ENCODE measurements around the gene PTPN2. TPM values are rescaled to one million over a fixed set of nuclear protein-coding genes. Genes with fewer than 3 reads are reported as not detected.

The PTPN2 gene
- total RNA-seq, 4 donors from 2014 or later = 22.9 to 57.6 (median 37.5) TPM

DNA sequence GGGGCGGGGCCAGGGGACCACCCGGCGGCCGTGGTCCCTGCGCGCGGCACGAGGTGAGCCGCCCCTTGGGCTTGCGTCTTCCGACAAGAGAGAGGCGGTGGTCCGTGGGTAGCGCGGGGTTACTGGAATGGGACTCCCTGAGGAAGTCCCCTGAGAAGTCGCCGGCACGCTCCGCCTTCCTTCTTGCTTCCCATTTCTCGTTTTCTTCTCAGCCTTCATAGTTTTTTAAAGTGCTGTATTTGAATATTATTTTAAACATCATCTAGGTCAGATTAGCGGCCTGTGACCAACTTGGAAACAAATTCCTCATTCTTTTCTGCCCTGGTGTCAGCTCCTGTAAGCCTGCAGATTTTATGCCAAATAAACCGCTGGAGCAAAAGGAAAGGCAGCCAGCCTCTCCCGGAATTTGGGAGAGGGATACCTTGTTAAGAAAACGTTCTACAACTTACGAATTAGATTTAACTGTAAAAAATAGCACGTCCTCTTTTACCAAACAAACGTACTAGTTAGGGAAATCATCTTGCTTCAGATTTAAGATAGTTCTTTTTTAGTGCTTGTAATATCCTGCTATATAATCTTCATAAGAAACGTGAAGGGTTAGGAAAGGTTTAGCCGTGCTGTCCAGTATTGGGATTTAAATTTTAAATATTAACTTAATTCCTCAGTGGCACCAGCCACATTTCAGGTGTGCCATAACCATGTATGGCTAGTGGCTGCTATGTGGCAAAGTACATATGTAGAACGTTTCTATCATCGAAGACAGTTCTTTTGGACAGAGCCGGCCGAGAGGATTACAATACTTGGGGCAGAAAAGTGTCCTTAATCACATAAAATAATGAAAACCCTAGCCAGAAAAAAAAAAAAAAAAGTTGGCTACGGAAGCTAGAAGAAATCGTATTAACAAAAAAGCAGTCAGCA lies 628 bp upstream of the PTPN2 start:
- intact Hi-C loops (cut with DNase I; ENCODE audit: low total_unique reads) = no loop called here
- H3K27me3 ChIP-seq = no peaks in the 10 kb centered on the region
- H3K9me3 ChIP-seq = no peaks in the 10 kb centered on the region
- H3K36me3 ChIP-seq = no peaks in the 10 kb centered on the region
- peak overlapping the region; percentile 99 to 100 for H3K27ac ChIP-seq
- no peak for TF ChIP-seq POLR2A (IDR thresholded peaks at IDR 0.05)
- TF ChIP-seq, protein P1, sequence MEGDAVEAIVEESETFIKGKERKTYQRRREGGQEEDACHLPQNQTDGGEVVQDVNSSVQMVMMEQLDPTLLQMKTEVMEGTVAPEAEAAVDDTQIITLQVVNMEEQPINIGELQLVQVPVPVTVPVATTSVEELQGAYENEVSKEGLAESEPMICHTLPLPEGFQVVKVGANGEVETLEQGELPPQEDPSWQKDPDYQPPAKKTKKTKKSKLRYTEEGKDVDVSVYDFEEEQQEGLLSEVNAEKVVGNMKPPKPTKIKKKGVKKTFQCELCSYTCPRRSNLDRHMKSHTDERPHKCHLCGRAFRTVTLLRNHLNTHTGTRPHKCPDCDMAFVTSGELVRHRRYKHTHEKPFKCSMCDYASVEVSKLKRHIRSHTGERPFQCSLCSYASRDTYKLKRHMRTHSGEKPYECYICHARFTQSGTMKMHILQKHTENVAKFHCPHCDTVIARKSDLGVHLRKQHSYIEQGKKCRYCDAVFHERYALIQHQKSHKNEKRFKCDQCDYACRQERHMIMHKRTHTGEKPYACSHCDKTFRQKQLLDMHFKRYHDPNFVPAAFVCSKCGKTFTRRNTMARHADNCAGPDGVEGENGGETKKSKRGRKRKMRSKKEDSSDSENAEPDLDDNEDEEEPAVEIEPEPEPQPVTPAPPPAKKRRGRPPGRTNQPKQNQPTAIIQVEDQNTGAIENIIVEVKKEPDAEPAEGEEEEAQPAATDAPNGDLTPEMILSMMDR (IDR thresholded peaks at IDR 0.05) = no peak
- H3K4me3 ChIP-seq = peak overlapping the region; percentile 86
- no peak for DNase-seq
- no peaks in the 10 kb centered on the region for H3K4me1 ChIP-seq

DNA sequence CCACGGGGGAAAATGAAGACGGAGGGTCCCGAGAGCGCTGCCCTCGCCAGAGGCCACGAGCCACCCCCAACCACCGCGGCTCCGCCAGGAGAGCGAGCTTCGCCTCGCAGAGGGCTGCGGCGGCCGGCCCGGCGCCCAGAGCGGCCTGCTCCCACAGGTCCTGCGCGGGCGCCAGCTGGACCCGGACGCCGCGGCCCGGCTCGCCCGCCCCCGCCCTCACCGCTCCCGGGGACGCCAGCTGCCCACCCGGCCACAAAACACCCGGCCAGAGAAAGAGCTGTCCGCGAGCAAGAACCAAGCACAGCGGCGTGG lies 709 bp downstream of the PTPN2 start:
- Histone ChIP-seq H3K36me3 (no peaks in the 10 kb centered on the region), H3K4me3 (peak overlapping the region; percentile 86), H3K27ac (peak overlapping the region; percentile 99 to 100), H3K4me1 (no peaks in the 10 kb centered on the region), H3K9me3 (no peaks in the 10 kb centered on the region), H3K27me3 (no peaks in the 10 kb centered on the region)
- no peak for DNase-seq
- intact Hi-C loops (cut with DNase I; ENCODE audit: low total_unique reads) = no loop called here
- no peak for TF ChIP-seq POLR2A (IDR thresholded peaks at IDR 0.05)
- TF ChIP-seq, protein P1 (IDR thresholded peaks at IDR 0.05) = no peak

DNA sequence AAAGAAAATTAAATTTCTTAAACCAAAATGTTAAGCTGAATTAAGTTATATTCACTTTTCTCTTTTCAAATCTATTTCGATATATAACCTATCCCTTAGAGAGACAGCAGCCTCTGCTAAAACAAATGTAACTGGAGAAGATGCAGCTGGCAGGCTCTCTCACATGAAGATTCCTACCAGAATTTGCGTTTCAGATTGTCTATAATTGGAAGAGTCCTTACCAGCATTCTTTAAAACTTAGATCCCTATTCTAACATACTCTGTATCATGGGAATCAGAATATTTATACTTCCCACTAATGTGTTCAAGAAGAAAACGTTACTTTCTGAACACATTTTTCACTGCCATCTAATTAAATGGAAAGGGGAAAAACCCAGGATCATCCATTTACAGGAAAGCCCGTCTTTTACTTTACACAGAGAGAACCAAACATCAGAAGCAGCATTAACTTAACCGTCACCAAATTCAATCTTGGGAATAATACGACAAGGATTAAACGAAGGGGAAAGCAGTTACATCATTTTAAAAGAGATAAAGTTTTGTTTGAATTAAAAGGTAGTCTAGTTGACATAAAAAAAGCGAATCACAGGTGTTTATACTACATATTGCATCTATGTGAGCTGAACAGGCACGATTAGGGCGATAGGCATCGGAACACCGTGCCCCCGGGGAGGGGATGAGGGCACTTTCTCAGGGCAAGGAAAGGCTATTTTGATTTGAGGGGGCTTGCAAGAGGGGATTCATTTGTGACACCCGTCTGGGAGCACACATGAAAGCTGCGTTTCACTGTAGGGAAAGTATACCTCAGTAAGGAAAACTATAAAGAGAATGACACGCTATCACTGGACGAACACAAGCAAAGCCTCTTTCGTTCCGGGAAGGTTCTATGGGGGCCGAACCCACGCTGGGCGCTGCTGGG lies 1.3 kb downstream of the PTPN2 start:
- H3K36me3 ChIP-seq = no peaks in the 10 kb centered on the region
- no peaks in the 10 kb centered on the region for H3K4me1 ChIP-seq
- intact Hi-C loops (cut with DNase I; ENCODE audit: low total_unique reads) = no loop called here

DNA sequence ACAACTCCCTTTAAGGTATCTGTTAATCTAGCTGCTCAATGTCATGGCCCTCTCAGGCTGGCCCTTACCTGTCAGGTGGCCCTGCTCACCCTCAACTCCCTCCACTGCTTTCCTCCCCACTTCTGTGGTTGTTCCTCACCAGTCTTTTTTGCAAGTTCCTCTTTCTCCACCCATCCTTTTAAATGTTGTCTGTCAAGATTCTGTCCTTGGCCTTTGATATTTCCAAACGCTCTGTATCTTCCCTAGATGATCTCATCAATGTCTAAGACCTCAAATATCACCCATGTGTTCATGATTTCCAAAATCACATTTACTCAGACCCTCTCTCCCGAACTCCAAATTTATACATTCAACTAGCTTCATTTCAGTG lies 3.5 kb downstream of the PTPN2 start:
- DNase-seq = no peak
- intact Hi-C loops (cut with DNase I; ENCODE audit: low total_unique reads) = no loop called here
- Histone ChIP-seq H3K27ac (no peak overlapping the region), H3K4me1 (no peaks in the 10 kb centered on the region), H3K4me3 (no peak overlapping the region), H3K36me3 (no peaks in the 10 kb centered on the region), H3K9me3 (no peaks in the 10 kb centered on the region), H3K27me3 (no peaks in the 10 kb centered on the region)
- TF ChIP-seq, protein P1 (IDR thresholded peaks at IDR 0.05) = no peak
- TF ChIP-seq POLR2A (IDR thresholded peaks at IDR 0.05) = no peak

More for the DNA sequence above, 1.3 kb downstream of the PTPN2 start:
- Histone ChIP-seq H3K27me3 (no peaks in the 10 kb centered on the region), H3K4me3 (peak overlapping the region; percentile 86), H3K27ac (peak overlapping the region; percentile 99 to 100), H3K9me3 (no peaks in the 10 kb centered on the region)
- TF ChIP-seq, protein P1 (IDR thresholded peaks at IDR 0.05) = no peak
- no peak for TF ChIP-seq POLR2A (IDR thresholded peaks at IDR 0.05)
- DNase-seq = no peak

Data from uterus (tissue), 4 donors.